SK-N-SH (cell line): ENCODE results near the gene BAK1.

Experiments
- CTCF ChIP-seq: fragments of 200-600 bp; sonication (generic); IDR thresholded peaks from 2 replicates; pipeline ENCODE4 v1.6.1; 2017; ENCODE audit warnings: antibody characterized with exemption, mild to moderate bottlenecking, moderate library complexity
- ELF1 ChIP-seq: IDR thresholded peaks from 2 replicates; pipeline ENCODE4 v1.4.0; 2012
- EP300 ChIP-seq, 2 experiments: IDR thresholded peaks; 2 replicates each; pipeline versions ENCODE4 v1.4.0 to v1.6.1; 2012; ENCODE audit warnings: borderline replicate concordance in 1 of 2, low read depth in 1 of 2, low read length in 1 of 2
- MAX ChIP-seq: IDR thresholded peaks from 2 replicates; pipeline ENCODE4 v1.4.0; 2012; ENCODE audit warnings: low read depth
- MEF2A ChIP-seq: IDR thresholded peaks from 2 replicates; pipeline ENCODE4 v1.4.0; 2012; ENCODE audit warnings: low read depth, borderline replicate concordance
- MXI1 ChIP-seq: IDR thresholded peaks from 2 replicates; pipeline ENCODE4 v1.6.1; 2012; ENCODE audit warnings: mild to moderate bottlenecking, low read depth, low read length, improper control_type of control experiment
- PBX3 ChIP-seq: IDR thresholded peaks from 2 replicates; pipeline ENCODE4; 2012
- POLR2AphosphoS5 ChIP-seq: IDR thresholded peaks from 2 replicates; pipeline ENCODE4 v1.6.1; 2012; ENCODE audit warnings: low read depth, low read length
- RXRA ChIP-seq: IDR thresholded peaks from 2 replicates; pipeline ENCODE4 v1.4.0; 2012; ENCODE audit warnings: low read depth, mild to moderate bottlenecking, borderline replicate concordance
- SIN3A ChIP-seq: IDR thresholded peaks from 2 replicates; pipeline ENCODE4 v1.6.1; 2012; ENCODE audit warnings: low read depth, mild to moderate bottlenecking, low read length, moderate library complexity, borderline replicate concordance
- TAF1 ChIP-seq: IDR thresholded peaks from 2 replicates; pipeline ENCODE4 v1.6.1; 2012; ENCODE audit warnings: low read depth, mild to moderate bottlenecking, low read length, moderate library complexity, borderline replicate concordance
- TCF12 ChIP-seq: IDR thresholded peaks from 2 replicates; pipeline ENCODE4 v1.4.0; 2012
- USF2 ChIP-seq: fragments of 150-350 bp; IDR thresholded peaks from 2 replicates; pipeline ENCODE4 v1.6.1; 2017; ENCODE audit warnings: antibody characterized with exemption, low read length, low read depth, borderline replicate concordance
- ZBTB33 ChIP-seq: IDR thresholded peaks from 2 replicates; pipeline ENCODE4 v1.4.0; 2012; ENCODE audit warnings: low read depth, borderline replicate concordance

GRCh38 chr6:33549196-33549595 is 30.9 kb downstream of the BAK1 start:
- TF ChIP-seq CTCF (no peak), MAX (no peak), ZBTB33 (no peak), ELF1 (no peak), POLR2AphosphoS5 (no peak), SIN3A (no peak), USF2 (no peak), MEF2A (no peak), TAF1 (no peak), TCF12 (no peak), EP300 (IDR thresholded peaks at IDR 0.05; ENCODE audit: borderline replicate concordance in 1 of 2, low read depth in 1 of 2, low read length in 1 of 2) (no peak), MXI1 (no peak), PBX3 (no peak), RXRA (no peak)
